Sigmoid colon (tissue), 4 donors: Measurements from ENCODE around the gene COMMD6.

Source experiments
- EP300 ChIP-seq, 4 donors: sonication (generic); formaldehyde crosslinking; IDR thresholded peaks; one replicate each; pipeline ENCODE4 v1.6.1; 2017; ENCODE audit warnings: antibody characterized with exemption in 4 of 4
- POLR2A ChIP-seq, 2 donors: fragments of 450-650 bp; IDR thresholded peaks; one replicate each; pipeline ENCODE4 v1.6.1; 2016; ENCODE audit warnings: antibody characterized with exemption in 2 of 2, mild to moderate bottlenecking in 2 of 2, moderate library complexity in 2 of 2
- POLR2AphosphoS5 ChIP-seq, 4 donors: sonication (generic); formaldehyde crosslinking; IDR thresholded peaks; one replicate each; pipeline ENCODE4 v1.6.1; 2017; ENCODE audit warnings: antibody characterized with exemption in 4 of 4
- TF ChIP-seq, protein P1 (sequence below), 4 experiments: fragments of 450-650 bp in 3 of 4; fragments of 200-600 bp in 1 of 4; IDR thresholded peaks; one replicate each; pipeline ENCODE4 v1.5.1; 2016 to 2019; ENCODE audit warnings: antibody characterized with exemption in 4 of 4, mild to moderate bottlenecking in 3 of 4, moderate library complexity in 2 of 4

DNA sequence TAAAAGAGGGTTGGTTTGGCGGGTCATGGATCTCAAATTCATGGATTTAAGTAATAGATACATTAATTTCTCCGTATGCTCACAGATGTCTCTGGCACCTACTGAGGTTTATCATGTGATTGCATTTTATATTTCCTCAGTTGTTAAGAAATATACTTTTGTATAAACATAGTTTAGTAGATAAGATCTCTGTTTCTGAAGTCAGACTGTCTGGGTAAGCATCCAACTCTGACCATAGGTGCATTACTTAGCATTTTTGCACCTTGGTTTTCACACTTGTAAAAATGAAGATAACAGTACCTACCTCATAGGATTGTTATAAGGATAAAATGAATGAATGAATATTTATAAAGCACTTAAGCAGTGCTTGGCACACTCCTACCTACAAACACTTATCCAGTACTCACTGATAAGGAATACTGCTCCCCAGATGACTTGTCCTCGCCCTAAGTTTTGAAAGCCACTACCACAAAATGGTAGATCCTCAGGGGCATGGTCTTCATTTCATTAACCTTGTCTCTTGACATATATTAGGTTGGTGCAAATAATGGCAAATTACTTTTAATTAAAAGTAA lies 26.5 kb downstream of the COMMD6 start:
- TF ChIP-seq, protein P1, sequence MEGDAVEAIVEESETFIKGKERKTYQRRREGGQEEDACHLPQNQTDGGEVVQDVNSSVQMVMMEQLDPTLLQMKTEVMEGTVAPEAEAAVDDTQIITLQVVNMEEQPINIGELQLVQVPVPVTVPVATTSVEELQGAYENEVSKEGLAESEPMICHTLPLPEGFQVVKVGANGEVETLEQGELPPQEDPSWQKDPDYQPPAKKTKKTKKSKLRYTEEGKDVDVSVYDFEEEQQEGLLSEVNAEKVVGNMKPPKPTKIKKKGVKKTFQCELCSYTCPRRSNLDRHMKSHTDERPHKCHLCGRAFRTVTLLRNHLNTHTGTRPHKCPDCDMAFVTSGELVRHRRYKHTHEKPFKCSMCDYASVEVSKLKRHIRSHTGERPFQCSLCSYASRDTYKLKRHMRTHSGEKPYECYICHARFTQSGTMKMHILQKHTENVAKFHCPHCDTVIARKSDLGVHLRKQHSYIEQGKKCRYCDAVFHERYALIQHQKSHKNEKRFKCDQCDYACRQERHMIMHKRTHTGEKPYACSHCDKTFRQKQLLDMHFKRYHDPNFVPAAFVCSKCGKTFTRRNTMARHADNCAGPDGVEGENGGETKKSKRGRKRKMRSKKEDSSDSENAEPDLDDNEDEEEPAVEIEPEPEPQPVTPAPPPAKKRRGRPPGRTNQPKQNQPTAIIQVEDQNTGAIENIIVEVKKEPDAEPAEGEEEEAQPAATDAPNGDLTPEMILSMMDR (IDR thresholded peaks at IDR 0.05), result no peak
- TF ChIP-seq POLR2A (IDR thresholded peaks at IDR 0.05) (no peak), POLR2AphosphoS5 (IDR thresholded peaks at IDR 0.05) (no peak), EP300 (IDR thresholded peaks at IDR 0.05) (no peak)
